GM19467 (cell line): ENCODE results near the gene ROBO3.

Experiments used
- ATAC-seq: cut with Tn5 transposase; IDR thresholded peaks from one replicate; pipeline ENCODE4 v1.9.1; 2021; ENCODE audit warnings: mild to moderate bottlenecking, moderate library complexity; ENCODE audit not compliant: unreplicated experiment

Gene ROBO3, protein sequence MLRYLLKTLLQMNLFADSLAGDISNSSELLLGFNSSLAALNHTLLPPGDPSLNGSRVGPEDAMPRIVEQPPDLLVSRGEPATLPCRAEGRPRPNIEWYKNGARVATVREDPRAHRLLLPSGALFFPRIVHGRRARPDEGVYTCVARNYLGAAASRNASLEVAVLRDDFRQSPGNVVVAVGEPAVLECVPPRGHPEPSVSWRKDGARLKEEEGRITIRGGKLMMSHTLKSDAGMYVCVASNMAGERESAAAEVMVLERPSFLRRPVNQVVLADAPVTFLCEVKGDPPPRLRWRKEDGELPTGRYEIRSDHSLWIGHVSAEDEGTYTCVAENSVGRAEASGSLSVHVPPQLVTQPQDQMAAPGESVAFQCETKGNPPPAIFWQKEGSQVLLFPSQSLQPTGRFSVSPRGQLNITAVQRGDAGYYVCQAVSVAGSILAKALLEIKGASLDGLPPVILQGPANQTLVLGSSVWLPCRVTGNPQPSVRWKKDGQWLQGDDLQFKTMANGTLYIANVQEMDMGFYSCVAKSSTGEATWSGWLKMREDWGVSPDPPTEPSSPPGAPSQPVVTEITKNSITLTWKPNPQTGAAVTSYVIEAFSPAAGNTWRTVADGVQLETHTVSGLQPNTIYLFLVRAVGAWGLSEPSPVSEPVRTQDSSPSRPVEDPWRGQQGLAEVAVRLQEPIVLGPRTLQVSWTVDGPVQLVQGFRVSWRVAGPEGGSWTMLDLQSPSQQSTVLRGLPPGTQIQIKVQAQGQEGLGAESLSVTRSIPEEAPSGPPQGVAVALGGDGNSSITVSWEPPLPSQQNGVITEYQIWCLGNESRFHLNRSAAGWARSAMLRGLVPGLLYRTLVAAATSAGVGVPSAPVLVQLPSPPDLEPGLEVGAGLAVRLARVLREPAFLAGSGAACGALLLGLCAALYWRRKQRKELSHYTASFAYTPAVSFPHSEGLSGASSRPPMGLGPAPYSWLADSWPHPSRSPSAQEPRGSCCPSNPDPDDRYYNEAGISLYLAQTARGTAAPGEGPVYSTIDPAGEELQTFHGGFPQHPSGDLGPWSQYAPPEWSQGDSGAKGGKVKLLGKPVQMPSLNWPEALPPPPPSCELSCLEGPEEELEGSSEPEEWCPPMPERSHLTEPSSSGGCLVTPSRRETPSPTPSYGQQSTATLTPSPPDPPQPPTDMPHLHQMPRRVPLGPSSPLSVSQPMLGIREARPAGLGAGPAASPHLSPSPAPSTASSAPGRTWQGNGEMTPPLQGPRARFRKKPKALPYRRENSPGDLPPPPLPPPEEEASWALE (N-terminal part only)

DNA sequence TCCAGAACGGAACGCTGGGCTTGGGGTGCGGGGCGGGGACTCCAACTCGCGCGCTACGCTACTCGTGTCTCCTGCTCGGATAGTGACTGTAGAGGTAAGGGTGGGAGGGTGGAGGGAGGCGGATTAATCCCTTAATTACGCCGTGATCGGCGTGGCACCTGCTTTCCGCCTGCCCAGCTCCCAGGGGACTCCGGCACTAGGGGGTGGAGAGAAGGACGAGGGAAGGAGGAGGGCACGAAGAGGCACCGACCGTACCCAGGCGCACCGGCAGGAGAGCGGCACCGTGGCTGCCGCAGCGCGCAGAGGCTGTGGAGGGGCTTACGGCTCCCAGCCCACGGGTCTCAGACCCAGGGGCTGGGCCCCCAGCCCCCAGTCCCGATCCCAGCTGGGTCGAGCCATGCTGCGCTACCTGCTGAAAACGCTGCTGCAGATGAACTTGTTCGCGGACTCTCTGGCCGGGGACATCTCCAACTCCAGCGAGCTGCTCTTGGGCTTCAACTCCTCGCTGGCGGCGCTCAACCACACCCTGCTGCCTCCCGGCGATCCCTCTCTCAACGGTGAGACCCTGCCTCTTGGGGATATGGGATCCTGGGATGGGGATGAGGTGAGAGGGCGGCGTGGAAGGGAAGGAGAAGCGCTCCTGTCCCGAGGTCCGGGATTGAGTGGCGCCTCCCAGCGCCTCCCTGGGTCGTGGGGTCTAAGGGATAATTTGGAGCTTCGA is at the start of gene ROBO3:
TSS of gene ROBO3 (plus strand) at position 252 of the 721 bp plus-strand sequence. CDS start at position 398, 146 bp downstream.
- no peak for ATAC-seq

DNA sequence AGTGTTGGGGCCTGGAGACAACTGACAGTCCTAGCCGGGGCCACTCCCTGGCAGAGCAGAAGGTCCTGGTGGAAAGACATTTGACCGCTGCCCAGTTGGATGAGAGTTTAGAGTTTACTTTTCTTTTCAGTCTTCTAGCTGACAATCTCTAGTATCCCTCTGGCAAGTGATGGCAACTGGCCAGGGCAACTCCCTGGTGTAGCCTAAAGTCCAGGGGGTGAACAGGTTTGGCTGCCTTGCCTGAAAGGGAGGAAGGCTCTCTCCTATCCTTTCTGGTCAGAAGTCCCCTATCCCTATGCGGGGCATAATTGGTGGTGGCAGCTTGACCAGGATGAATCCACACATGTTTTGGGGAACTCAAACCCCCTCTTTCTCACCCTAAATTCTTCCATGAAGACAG is 48.2 kb upstream of the ROBO3 start:
- no peak for ATAC-seq

DNA sequence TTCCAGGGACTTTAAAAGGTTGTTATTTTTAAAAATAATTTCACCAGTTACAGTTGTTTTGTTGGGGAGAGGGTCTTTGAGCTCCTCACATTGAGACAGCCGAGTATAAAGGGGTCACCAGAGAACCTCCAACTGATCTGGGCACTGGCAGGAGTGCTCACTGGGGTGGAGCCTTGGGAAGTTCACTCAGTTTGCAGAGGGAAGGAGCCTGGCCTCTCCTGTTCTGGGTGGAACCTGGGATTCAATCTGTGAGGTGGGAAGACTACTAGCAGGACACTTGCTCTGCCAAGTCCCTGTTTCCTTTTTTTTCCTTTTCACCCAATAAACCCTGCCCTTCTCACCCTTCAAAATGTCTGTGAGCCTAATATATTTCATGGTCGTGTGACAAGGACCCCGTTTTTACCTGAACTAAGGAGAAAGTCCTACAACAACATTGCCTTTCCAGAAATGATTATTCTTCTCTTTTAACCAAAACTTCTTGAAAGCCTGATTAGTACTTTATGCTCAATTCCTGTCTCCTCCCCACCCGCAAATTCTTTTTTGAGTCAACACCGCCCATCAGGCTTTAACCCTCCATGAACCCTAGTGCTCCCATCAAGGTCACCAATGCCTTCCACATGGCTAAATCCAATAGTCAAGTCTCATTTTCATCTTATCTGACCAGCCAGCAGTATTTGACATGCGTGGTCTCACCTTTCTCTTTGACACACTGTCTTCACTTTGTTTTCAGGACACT is 43.1 kb upstream of the ROBO3 start:
- no peak for ATAC-seq

DNA sequence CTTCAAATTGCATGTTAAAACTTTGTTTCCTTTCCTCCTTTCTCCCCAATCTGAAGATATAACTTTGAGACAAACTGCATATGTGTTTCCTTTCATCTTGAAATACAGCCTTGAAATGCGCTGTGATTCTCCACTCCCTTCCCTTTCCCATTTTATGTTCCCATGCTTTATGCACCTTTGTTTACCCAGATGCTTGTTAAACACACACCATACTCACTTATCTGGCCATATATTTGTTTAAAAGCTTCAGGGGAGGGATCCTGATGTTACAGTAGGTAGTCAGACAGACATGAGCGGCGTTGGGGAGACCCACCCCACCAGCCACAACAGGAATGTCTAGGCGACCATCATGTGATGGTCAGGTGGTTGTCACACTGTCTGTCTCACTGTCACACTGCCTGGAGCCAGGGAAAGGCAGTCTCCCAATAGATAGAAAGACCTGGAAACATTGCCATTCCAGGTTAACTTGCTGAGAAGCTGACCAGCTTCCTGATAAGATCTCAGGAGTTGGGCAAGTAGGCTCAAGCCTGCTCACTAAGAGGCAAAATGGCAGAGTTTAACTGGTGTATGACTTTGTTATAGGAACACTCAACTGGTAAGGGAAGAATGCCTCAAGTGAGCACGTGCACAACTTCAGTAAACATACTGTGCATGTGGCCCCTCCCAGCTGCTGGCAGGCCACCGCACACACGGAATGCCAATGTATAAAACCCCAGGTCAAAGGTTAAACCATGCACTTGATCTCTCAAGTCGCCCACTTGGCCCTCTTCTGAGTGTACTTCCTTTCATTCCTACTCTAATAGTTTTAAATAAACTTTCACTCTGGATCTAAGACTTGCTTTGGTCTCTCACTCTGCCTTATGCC is 41.5 kb upstream of the ROBO3 start:
- no peak for ATAC-seq

DNA sequence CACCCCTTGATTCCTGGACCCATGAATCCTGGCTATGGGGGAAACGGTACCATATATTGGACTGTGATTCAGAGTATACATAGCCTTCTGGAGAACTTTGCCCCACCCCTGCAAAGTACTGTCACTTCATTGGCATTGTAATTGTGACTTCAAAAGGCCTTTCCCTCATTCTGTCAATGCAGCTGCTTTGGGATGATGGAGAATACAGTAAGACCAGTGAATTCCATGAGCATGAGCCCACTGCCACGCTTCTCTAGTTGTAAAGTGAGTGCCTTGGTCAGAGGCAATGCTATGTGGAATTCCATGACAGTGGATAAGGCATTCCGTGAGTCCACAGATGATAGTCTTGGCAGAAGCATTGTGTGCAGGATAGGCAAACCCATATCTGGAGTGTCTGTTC is 39.4 kb upstream of the ROBO3 start:
- ATAC-seq = no peak

DNA sequence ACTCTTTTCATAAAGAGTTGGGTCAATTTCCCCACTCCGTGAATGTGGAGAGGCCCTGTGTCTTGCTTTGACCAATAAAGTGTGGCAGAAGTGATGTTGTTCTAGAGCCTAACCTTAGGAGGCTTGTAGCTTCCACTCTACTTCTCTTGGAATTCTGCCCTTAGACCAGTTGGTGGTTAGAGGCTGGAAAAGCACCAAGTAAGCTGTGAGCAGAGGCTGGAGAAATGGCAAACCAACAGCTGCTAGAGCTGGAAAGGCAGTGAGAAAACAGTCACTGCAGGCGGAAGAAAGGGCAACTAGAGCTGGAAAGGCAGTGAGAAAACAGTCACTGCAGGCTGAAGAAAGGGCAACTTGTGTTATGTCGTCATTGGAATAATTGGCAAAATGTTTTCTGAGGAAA is 35.2 kb upstream of the ROBO3 start:
- ATAC-seq = no peak

DNA sequence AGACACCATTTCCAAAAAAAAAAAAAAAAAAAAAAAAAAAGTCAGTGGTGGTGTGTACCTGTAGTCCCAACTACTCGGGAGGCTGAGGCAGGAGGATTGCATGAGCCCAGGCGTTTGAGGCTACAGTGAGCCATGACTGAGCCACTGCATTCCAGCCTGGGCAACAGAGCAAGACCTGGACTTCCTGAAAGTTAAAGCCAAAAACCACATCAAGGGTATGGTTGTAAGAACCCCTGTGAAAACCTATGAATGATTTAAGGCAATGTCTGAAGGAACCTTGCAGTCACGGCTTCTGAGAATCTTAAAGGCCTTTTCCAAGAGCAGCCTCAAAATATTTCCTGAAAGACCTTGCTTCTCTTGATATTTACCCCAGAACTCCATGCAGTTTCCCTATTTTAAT is 34.5 kb upstream of the ROBO3 start:
- ATAC-seq = no peak

DNA sequence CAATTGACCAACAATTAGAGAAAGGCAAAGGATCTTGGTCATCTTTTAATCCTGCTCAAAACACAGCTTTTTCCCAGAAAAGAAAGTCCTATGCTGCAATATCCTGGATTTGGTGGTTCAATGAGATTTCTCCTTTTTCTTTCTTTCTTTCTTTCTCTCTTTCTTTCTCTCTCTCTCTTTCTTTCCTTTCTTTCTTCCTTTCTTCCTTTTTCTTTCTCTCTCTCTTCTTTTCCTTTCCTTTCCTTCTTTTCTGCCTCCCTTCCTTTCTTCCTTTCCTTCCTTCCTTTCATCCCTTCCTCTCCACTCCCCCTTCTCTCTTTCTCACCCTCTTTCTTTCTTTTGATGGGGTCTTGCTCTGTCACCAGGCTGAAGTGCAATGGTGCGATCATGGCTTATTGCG is 33.3 kb upstream of the ROBO3 start:
- no peak for ATAC-seq

DNA sequence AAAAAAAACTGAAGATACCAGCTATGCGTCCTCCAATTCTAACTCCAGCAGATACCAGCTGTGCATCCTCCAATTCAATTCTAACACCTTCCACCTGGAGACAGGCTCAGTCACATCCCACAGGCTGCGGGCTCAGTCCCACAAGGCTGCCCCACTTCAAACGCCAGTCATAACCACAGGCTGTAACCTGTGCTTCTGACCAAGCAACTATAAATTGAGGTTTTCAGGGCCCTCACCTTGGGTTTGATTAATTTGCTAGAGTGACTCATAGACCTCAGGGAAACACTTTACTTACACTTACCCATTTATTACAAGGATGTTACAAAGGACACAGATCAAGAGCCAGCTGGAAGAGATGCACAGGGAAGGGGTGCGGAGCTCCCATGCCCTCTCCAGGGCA is 32.7 kb upstream of the ROBO3 start:
- ATAC-seq = no peak

DNA sequence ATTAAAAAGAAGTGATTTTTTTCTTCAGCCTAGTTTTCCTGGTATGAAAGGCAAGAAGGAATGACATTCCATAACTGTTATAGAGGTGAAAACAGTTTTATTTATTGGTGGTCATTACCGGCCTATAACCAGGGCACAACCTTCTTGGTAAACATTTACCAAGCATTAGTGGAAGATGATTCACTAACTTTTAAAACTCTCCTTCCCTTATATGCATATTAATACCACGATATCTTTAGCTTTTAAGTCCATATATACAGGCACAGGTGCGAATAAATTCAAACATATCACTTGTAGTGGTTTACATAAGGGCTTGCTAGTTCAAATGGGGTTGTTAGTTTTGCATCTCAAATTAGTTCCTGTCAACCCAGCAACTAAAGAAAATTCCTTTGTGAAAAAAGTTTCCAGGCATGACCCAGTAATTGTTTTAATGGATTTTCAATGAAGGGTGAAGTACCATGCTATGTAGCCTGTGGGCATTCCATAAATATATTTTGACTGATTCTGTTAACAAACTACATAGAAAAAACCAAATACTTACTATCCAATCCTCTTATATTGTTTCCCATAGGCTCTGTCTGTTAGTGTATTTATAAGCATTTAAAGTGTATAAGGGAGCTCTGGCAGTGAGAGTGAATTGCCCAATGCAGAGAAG is 30.6 kb upstream of the ROBO3 start:
- ATAC-seq = no peak

DNA sequence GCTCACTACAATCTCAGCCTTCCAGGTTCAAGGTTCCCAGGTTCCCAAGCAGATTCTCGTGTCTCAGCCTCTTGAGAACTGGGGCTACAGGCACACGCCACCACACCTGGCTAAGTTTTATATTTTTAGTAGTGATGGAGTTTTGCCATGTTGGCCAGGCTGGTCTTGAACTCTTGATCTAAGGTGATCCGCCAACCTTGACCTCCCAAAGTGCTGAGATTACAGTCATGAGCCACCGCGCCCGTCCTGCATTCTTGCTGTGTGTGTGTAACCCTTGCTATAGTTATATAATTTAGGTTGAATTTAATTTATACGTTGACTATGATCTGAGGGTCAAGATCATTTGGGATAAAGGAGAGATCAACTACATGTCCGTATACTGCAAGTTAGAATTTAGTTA is 29.3 kb upstream of the ROBO3 start:
- no peak for ATAC-seq

DNA sequence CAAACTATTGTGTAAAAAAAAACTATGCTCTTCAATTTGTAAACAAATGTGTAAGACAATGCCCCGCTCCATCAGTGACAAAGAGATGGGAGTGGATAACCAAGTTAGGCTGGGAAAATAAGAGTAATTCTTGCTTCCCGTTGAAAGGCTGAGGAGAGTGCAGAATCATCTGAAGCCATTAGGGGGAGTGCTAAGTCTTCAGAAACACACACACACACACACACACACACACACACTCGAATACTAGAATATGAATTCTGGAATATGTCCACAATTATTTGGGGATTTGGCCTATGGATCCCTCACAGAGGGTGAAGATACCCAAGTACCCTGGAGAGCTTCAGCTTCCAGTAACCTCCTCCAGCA is 27.8 kb upstream of the ROBO3 start:
- no peak for ATAC-seq

DNA sequence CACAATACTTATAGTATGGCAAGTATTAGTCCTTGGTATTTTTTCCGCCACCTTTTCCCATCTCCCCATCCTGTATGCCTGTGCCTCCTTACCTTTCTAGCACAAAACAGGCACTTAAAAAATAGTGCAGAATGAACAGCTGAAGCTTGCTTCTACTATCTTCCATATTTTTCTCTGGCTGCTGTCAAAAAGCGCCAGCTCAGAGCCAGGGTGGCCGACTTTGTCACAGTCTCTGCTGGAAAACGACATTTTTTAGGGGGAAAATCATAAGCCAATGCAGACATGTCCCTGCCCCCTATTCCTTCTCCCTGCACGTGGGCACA is 26.5 kb upstream of the ROBO3 start:
- no peak for ATAC-seq

DNA sequence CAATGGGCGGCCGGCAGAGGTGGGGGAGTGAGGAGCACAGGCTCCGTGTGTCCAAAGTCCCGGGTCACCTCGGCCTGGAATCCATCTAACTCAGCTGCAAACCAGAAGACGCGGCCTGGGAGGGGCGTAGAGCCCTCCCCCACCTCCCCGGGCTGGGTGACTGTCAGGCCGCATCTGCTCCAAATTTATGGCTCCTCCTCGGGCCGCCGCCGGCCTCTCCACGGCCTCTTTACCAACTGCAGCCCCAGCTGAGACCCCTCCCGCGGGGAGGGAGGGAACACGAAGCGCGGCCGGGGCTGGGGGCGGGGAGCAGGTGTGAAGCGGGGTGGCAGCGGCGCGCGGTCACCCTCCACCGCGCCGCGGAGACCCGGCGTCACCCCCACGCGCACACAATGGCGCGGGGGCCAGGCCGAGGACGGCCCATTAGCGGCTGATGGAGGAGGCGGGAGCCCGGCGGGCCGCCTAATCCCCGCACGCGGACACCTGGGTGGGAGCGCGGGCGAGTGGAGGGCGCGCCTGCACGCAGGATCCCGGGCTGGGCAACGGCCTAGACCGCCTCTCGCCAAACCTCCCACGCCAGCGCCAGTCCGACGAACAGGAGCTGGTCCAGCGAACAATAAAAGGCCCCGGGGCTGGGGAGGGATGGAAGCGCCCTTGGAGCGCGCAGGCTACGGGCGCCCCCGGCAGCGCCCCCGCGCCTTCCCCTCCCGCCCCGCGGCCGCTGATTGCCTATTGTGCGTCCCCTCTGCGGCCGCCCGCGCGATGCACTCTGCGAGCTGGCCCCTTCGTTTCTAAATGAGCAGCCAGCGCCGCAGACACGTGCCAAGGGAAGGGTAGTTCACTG is 25.9 kb upstream of the ROBO3 start:
- no peak for ATAC-seq

DNA sequence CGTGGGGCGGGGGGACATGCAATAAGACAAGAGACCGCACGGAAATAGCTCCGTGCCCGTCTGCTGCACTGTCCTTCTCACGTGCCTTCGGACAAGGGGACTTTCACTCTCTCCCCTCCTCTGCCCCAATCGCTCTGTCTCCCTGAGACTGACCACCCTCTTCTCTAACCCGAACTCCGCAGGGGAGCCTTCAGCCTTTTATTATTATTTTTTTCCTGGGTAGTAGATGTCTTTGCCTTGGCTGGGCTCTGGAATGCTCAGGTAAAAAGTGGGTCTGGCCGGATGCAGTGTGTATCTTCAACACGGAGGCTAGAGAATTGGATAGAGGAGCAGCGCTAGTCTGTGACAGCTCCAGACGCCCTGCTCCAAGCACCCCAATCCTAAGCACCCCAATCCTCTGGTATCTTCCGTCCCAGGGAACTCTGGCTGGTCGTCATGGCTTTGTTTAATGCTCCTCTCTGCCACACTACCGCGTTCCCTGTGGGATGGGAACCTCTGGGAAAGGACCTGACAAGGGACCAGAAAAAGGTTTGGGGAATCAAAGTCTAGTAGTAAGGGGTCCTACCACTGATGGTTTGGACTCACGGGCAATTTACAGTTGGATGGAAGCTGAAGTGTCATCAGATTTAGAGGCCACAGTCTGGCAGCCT is 25.1 kb upstream of the ROBO3 start:
- no peak for ATAC-seq

DNA sequence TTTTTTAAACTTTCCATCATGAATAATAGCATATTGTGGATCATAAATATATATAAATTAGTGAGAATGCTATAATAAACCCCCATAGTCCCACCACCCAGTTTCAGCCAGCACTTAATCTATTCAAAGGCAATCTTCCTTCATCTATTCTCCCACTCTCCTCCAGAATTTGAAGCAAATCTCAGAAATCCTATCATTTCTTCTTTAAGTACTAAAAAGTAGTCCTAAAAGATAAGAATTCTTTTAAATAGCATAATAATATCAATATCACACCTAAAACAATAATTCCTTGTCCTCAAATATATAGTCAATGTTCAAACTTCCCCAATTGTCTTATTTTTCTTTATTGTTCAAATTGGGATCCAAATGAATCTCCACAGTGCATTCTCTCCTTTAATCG is 24.6 kb upstream of the ROBO3 start:
- no peak for ATAC-seq

DNA sequence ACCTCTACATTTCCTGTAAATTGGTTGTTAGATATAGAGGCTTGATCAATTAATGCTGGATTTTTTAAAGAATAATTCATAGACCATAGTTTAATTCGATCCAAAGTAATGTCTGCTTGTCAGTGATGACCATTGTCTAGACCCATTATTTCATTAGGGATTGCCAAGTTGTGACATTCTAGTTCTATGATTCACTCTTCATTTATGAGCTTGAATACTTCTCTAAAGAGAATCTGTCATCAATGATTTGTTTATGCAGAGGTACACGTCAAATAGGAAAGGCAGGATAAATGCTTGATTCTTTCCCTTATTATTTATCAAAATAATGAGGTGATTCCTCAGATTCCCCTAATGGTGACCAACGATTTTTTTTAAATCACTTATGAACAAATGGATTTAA is 24.0 kb upstream of the ROBO3 start:
- ATAC-seq = no peak
